Dermis blood vessel endothelial cell (primary cell): Measurements from ENCODE around the gene PRKG1. TPM values are rescaled to one million over a fixed set of nuclear protein-coding genes. Genes with fewer than 3 reads are reported as not detected.
"Not testable (repeated sequence)": the region's sequence is repeated elsewhere in the genome, so short reads cannot be mapped to it uniquely, and the experiment has no call there.

Experiments used
- DNase-seq: peaks from one replicate; pipeline ENCODE4 v3.0.0; 2010
- total RNA-seq: library from RNA; depleted of rRNA; stranded (reverse); fragments of >200 nt; gene quantifications from 2 replicates; pipeline ENCODE4 v1.2.3, GENCODE V29; 2014

PRKG1 gene
- total RNA-seq, 1 donor from 2014 or later: 4.1 TPM

GRCh38 chr10:51327432-51327831 is 253.1 kb downstream of the PRKG1 start:
- DNase-seq: no peak

- no peak for DNase-seq
These were observed 266.1 kb downstream of the PRKG1 start for GRCh38 chr10:51340366-51340765.

DNA sequence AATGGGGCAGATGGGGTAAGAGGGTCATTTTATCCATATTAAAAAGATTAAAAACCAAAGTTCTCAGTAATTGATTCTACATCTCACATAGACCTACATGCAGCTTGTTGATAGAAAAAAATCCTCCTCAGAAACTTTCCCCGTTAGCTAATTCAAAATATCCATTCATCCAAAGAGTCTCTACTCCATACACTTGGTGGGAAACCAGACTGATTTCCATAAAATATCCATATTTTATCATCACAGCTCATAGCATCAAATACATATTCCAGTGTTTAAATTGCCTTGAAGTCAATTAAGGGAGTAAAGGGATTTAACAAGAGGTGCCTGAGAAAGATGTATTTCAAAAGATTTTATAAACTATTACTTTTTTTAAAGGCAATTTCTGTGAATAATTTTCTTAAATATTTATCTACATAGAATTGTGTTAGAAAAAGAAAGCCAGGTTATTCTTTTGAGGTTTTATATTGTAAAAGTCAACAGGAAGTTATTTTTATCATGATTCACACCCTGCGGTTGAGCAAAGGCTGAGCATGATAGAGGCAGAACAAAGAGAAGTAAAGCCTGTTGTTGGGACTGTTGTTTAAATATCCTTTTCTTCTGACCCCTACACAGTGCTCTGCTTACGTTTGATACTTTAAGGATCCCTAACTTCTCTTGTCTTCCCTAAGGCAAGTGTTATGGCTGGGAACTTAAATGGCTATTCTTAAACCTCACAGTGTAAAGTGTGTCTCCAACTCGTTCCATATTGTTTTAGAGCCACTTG is 266.7 kb downstream of the PRKG1 start:
- DNase-seq: no peak

DNA sequence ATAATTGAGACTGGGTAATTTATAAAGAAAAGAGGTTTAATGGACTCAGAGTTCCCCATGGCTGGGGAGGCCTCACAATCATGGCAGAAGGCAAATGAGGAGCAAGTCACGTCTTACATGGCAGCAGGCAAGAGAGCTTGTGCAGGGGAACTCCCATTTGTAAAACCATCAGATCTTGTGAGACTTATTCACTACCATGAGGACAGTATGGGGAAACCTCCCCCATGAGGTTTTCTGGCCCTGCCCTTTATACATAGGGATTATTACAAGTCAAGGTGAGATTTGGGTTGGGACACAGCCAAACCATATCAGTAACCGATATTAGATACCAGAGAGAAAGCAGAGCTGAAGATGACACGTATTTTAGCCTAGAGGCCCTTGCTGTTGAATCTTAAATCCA is 267.5 kb downstream of the PRKG1 start:
- not testable (repeated sequence) for DNase-seq

DNA sequence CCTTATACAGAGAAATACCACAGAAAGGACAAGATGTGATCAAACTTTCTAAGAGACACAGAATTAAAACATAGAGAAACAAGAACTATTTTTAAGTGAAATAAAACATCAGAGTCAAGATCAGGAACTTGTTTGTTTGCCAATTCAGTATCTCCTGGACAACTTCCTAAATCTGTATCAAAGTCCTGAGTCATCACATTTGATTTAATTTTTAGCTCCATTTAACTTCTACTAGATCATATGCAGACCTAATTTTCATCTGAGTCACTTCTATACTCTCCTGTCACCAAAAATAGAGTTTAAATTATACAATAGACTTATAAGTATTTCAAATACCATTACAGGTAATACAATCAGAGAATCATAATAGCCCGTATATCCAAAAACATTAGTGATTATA is 268.1 kb downstream of the PRKG1 start:
- no peak for DNase-seq

DNA sequence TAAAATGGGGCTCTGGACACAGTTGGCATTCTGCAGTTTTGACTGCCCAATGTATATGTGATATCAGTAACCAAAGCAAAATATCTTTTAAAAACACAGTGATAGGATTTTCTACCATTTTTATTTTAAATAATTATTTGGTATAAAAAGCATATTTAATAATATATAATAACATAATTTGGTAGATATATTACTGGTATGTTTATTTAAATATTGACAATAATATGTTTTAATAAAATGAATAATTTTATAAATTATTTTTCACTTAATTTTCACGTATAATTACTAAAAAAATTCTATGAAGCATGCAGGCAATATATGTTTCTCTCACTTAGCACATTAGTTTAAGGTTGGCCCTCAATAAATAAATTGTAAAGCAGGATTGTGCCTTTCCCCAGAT is 269.1 kb downstream of the PRKG1 start:
- DNase-seq: no peak

DNA sequence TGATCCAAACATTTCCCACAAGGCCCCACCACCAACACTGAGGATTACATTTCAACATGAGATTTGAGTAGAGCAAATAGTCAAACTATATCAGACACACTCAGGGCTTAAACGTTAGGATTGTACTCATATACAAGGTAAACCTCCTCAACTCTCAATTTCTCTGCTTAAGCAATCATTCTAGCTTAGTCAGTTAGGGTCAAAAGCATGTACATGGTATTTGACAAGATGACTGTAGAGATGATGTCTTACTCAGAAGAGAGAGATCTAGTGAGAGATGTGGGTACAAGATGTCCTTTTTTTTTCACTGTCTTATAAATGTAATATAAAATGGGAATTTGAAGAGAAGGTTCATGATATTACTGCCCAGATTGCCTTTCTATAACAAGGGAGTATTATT is 270.1 kb downstream of the PRKG1 start:
- no peak for DNase-seq

DNA sequence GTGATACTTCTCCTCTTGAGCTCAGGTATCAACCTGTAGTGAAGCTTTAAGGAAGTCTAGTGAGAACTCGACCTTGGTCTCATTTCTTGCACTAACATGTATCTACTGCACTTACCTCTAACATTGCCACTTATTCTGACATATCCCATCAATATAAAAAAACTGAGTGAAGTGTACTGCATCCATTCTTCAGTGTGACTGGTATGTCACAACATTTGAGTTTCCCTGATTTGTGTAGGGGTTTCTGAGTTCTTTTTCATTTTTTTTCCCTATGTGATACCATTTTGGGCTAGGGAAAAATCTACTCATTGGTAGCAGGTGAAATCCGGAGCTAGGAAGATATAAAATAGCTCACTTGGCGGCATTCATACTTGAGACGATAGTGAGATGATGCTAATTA is 274.3 kb downstream of the PRKG1 start:
- no peak for DNase-seq

- no peak for DNase-seq
These were observed 282.9 kb downstream of the PRKG1 start for GRCh38 chr10:51357170-51357569.

- DNase-seq: no peak
These were observed 283.9 kb downstream of the PRKG1 start for GRCh38 chr10:51358227-51358626.

GRCh38 chr10:51363415-51363814 is 289.1 kb downstream of the PRKG1 start:
- DNase-seq: no peak

DNA sequence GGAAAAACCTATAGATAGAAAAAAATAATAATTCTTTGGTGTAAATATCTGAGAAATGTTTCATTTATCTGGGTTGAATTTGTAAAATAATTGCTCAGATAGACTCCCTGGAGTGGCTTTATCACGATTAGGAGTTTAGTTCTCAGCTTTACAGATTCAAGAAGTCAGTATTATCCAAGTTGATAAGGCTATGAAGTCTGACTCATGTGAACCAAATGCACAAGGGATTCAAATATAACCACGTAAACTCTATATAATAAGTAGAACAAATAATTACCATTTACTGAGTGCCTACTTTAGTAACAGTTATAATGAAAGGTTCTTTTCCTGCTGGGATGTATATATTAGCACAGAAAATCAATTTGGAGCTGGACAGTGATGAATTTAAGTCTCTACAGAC is 290.4 kb downstream of the PRKG1 start:
- DNase-seq: no peak

- DNase-seq: no peak
These were observed 291.8 kb downstream of the PRKG1 start for GRCh38 chr10:51366044-51366443.

DNA sequence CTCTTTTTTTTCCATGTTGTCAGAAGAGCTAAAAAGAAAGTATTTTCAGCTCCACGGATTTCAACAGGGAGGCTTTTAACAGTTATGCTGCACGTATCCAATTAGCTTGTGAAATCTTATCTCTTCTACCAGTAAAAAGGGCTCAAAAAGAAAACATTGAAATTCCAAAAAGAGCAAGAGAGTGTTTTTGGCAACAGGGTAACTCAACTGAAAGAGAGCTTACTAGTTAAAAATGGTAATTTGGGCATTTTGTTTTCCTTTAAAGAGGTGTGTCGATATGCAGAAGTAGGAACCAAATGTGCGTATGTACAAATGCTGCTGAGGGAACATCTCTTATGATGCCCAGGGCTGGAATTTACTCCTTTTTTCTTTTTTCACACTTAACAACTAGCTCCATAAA is 292.8 kb downstream of the PRKG1 start:
- DNase-seq: no peak

DNA sequence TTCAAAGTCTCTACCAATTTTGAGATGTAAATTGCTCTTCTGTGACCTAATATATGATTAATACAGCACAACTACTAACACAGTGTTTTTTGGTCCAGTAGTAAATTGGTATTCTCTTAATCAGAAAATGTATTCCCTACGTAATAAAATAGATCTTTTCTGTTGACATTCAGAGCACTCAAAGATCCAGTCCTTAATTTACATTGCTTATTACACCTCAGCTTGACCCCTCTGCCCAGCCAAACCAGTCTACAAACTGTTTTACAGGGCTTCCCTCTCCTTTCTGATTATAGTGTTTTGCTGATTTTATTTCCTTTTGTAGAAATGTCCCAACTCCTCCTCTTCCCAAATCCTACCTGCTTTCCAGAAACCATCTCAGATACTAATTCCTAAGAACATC is 293.4 kb downstream of the PRKG1 start:
- DNase-seq: no peak

DNA sequence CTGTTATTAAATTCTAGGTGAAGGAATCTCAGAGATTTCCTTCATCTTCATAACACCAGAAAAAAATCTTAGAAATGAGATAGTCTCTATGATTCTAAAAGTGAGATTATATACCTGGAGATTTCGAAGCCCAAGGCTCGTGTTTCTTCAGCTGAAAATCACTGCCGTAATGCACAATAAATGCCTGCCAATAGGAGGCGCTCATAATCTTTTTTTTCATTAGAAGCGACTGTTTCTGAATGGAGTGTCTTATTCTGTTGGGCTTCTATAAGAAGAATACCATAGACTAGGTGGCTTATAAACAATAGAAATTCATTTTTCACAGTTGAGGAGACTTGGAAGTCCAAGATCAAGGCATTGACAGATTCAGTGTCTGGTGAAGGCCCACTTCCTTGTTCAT is 294.7 kb downstream of the PRKG1 start:
- no peak for DNase-seq

GRCh38 chr10:51369903-51370302 is 295.6 kb downstream of the PRKG1 start:
- no peak for DNase-seq

GRCh38 chr10:51371743-51372142 is 297.5 kb downstream of the PRKG1 start:
- no peak for DNase-seq

- DNase-seq: no peak
These were observed 301.5 kb downstream of the PRKG1 start for GRCh38 chr10:51375790-51376189.

- DNase-seq: no peak
These were observed 303.0 kb downstream of the PRKG1 start for GRCh38 chr10:51377070-51377931.

GRCh38 chr10:51377932-51378599 is 303.8 kb downstream of the PRKG1 start:
- DNase-seq: no peak

- no peak for DNase-seq
These were observed 307.9 kb downstream of the PRKG1 start for GRCh38 chr10:51382181-51382580.

- DNase-seq: no peak
These were observed 310.7 kb downstream of the PRKG1 start for GRCh38 chr10:51384971-51385370.
